ENCODE results near the gene SHISA9. TPM values are rescaled to one million over a fixed set of nuclear protein-coding genes. Genes with fewer than 3 reads are reported as not detected.

The SHISA9 gene
- polyA plus RNA-seq, 3 donors, result 0.01 TPM; not detected in 2

- Histone ChIP-seq H3K9ac (ENCODE audit: insufficient read depth, low read length, poor library complexity, severe bottlenecking) (no peak overlapping the region), H3K4me1 (ENCODE audit: control insufficient read depth in 1 of 2, insufficient read depth in 2 of 2, low read length in 2 of 2) (no peaks in the 10 kb centered on the region), H2AFZ (ENCODE audit: insufficient read depth, low read depth, low read length, poor library complexity, severe bottlenecking) (no peak overlapping the region), H3K9me3 (replicated peaks in 1 of 2; ENCODE audit: control insufficient read depth in 1 of 2, insufficient read depth in 1 of 2, low read length in 2 of 2) (no peaks in the 10 kb centered on the region), H3K27me3 (ENCODE audit: control insufficient read depth in 2 of 2, insufficient read depth in 2 of 2, low read length in 2 of 2) (no peaks in the 10 kb centered on the region), H4K20me1 (ENCODE audit: insufficient read depth, low read length) (no peaks in the 10 kb centered on the region), H3K4me3 (replicated peaks in 1 of 3; ENCODE audit: low read depth in 2 of 3, low read length in 3 of 3) (no peak overlapping the region), H3K36me3 (replicated peaks in 1 of 2; ENCODE audit: control insufficient read depth in 1 of 2, insufficient read depth in 2 of 2, low read length in 2 of 2) (no peaks in the 10 kb centered on the region), H3K27ac (ENCODE audit: low read depth in 1 of 2, low read length in 2 of 2) (no peak overlapping the region), H3K79me2 (ENCODE audit: insufficient read depth, low read length) (no peaks in the 10 kb centered on the region), H3K4me2 (replicated peaks; ENCODE audit: extremely low read depth, low read length, poor library complexity, severe bottlenecking) (no peak overlapping the region)
- no CpG with 5 or more reads among the region's 1 CpG for WGBS (ENCODE audit: insufficient coverage)
- no peaks in the 10 kb centered on the region for H3K36me3 Mint-ChIP-seq
- H3K27me3 Mint-ChIP-seq (ENCODE audit: low read depth in 3 of 3), result peaks cover 0 to 4% (median 0%) of the 10 kb centered on the region in 3 donors
- intact Hi-C loops (cut with micrococcal nuclease), result no loop called here
- no peak overlapping the region for H3K4me3 Mint-ChIP-seq
- H3K4me1 Mint-ChIP-seq, result no peaks in the 10 kb centered on the region
- DNase-seq, result no peak
- TF ChIP-seq CTCF (IDR thresholded peaks at IDR 0.05), result no peak
- no peak overlapping the region for H3K27ac Mint-ChIP-seq
- peaks cover 3 to 8% (median 6%) of the 10 kb centered on the region in 7 donors for H3K9me3 Mint-ChIP-seq
Observed at GRCh38 chr16:13193721-13194120, 292.3 kb downstream of the SHISA9 start.

- no peak overlapping the region for H3K27ac Mint-ChIP-seq
- no peaks in the 10 kb centered on the region for H3K4me1 ChIP-seq (ENCODE audit: control insufficient read depth in 1 of 2, insufficient read depth in 2 of 2, low read length in 2 of 2)
- no peaks in the 10 kb centered on the region for H3K79me2 ChIP-seq (ENCODE audit: insufficient read depth, low read length)
- no peak overlapping the region for H3K9ac ChIP-seq (ENCODE audit: insufficient read depth, low read length, poor library complexity, severe bottlenecking)
- WGBS (ENCODE audit: insufficient coverage), result 100% methylated on average over 1 of the region's 2 CpGs
- no peak overlapping the region for H3K4me3 ChIP-seq (replicated peaks in 1 of 3; ENCODE audit: low read depth in 2 of 3, low read length in 3 of 3)
- no peaks in the 10 kb centered on the region for H3K36me3 Mint-ChIP-seq
- intact Hi-C loops (cut with micrococcal nuclease), result no loop called here
- no peaks in the 10 kb centered on the region for H3K9me3 ChIP-seq (replicated peaks in 1 of 2; ENCODE audit: control insufficient read depth in 1 of 2, insufficient read depth in 1 of 2, low read length in 2 of 2)
- H3K4me2 ChIP-seq (replicated peaks; ENCODE audit: extremely low read depth, low read length, poor library complexity, severe bottlenecking), result no peak overlapping the region
- H2AFZ ChIP-seq (ENCODE audit: insufficient read depth, low read depth, low read length, poor library complexity, severe bottlenecking), result no peak overlapping the region
- peaks cover 3 to 8% (median 6%) of the 10 kb centered on the region in 7 donors for H3K9me3 Mint-ChIP-seq
- TF ChIP-seq CTCF (IDR thresholded peaks at IDR 0.05), result no peak
- no peak overlapping the region for H3K4me3 Mint-ChIP-seq
- no peaks in the 10 kb centered on the region for H3K36me3 ChIP-seq (replicated peaks in 1 of 2; ENCODE audit: control insufficient read depth in 1 of 2, insufficient read depth in 2 of 2, low read length in 2 of 2)
- H4K20me1 ChIP-seq (ENCODE audit: insufficient read depth, low read length), result no peaks in the 10 kb centered on the region
- DNase-seq, result no peak
- H3K27me3 Mint-ChIP-seq (ENCODE audit: low read depth in 3 of 3), result peaks cover 0 to 4% (median 0%) of the 10 kb centered on the region in 3 donors
- H3K27ac ChIP-seq (ENCODE audit: low read depth in 1 of 2, low read length in 2 of 2), result no peak overlapping the region
- no peaks in the 10 kb centered on the region for H3K27me3 ChIP-seq (ENCODE audit: control insufficient read depth in 2 of 2, insufficient read depth in 2 of 2, low read length in 2 of 2)
- no peaks in the 10 kb centered on the region for H3K4me1 Mint-ChIP-seq
Observed at GRCh38 chr16:13194766-13195165, 293.4 kb downstream of the SHISA9 start.

Measured in CD14-positive monocyte (primary cell).